Right ventricle myocardium superior (tissue), 1 donor: ENCODE measurements around the gene GNG8. TPM values are rescaled to one million over a fixed set of nuclear protein-coding genes. Genes with fewer than 3 reads are reported as not detected.
"Not testable (repeated sequence)": the region's sequence is repeated elsewhere in the genome, so short reads cannot be mapped to it uniquely, and the experiment has no call there.

Experiments used
- ATAC-seq: fragments of 200-7000 bp; cut with Tn5 transposase; one replicate; pipeline ENCODE4 v1.9.1; 2020; ENCODE audit warnings: mild to moderate bottlenecking; ENCODE audit not compliant: poor library complexity
- DNase-seq: peaks from one replicate; pipeline ENCODE4 v3.0.0-alpha.2; 2020
- intact Hi-C: fragments of 100-400 bp; cut with DNase I; formaldehyde crosslinking; loops from one replicate; pipeline ENCODE4 v1.11.2; 2022
- total RNA-seq: library from RNA; stranded (reverse); fragmentation: NEBNext Ultra II Directional; extraction: Animal tissue kit (Norgen Biotek cat#: 25700); gene quantifications from one replicate; pipeline ENCODE4 v1.2.1, GENCODE V29; 2021
- donor health status: DM: no; HTN: yes; CAD: no; lungs with severe emphysema.

GNG8 gene
- total RNA-seq, 1 donor from 2014 or later: not detected

DNA sequence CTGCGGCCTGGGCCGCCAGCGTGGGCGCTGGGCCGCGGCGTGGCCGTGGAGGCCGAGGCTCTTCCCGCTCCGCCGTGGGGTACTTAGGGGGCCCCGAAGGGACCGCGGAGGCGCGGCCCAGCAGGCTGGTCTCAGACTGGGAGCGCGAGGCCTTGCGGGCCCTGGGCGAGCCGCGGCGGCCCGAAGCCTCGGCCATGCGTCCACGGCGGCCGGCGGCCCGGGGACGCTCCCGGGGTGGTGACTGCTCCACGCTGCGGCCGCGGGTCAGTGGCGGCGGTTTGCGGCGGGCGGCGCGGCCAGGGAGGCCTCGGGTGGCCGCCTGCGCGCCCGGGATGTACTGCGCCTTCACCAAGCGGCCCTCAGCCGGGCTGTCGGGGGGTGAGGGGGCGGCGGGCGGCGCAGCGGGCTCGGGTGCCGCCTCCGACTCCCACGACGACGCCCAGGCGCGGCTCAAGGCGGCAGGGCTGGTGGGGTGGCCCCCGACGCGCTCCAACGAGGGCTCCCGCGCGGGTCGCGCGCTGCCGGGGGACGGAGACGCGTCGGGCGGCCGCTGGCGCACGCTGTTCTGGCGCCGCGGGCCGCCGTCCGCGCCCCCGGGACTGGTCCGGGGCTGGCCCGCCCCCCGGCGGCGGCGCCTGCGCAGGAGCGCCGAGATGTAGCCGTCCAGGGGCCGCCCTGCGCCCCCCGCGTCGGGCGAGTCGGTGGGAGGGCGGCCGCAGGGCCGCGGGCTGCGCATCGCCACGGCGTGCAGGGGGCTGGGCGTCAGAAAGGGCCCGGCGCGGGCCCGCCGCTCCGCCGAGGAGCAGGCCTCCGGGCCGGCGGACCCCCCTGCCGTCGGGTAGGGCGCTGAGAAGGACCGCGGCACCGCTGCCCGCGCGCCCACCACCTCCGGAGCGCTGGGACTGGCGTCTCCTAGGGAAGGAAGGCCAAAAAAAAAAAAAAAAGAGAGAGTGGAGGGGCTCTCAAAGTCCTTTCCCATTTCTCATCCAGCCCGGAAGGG lies 13.3 kb upstream of the GNG8 start:
- no peak for ATAC-seq
- intact Hi-C loops: no loop called here
- DNase-seq: no peak

DNA sequence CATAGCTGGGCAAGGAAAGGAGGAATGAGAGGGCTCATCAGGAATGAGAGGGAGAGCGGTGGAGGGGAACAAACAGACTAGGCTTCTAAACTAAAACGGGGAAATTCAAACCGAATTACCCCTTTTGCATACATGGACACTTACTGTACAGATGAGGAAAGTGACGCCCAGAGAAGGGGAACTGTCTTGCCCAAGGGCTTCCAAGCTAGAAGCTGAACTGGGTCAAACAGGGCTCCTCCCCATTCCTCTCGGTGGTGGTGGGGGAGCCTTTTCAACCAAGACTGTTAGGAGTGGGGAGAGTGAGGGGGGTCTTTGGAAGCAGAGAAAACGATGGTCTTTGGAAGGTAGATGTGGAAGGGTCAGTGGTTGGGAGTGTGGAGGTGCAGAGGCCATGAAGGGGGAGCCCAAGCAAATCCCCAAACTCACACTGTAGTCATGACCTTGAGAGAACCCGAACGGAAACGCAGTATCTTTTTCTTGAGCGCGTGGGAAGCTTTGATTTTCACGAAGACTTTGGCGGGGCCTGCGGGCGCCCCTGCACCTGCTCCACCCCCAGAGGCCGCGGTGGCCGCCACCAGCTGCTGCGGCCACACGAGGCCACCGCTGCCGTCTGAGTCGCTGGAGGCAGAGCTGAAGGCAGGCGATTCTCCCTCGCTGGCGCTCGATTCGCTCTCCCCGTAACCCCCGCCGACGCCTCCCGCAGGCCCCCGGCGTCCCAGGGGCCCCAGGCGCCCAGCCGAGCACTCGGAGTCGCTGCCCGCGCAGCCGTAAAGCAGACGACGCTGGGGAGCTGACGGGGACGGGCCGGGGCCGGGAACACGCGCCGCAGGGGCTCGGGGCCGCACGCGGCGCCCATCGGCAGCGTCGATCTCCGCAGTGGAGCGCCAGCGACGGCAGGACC lies 12.3 kb upstream of the GNG8 start:
- intact Hi-C loops: no loop called here
- DNase-seq (no peak), ATAC-seq (peak; percentile 34)

DNA sequence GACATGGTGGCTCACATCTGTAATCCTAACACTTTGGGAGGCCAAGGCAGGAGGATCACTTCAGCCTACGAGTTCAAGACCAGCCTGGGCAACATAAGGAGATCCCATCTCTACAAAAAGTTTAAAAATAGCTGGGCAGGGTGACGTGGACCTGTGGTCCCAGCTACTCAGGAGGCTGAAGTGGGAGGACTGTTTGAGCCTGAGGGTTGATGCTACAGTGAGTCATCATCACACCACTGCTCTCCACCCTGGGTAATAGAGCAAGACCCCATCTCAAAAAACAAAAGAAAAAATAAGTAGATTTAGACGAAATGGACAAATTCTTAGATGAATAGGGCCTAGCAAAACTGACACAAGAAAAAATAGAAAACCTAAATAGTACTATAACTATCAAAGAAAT lies 10.4 kb upstream of the GNG8 start:
- DNase-seq (no peak), ATAC-seq (no peak)
- intact Hi-C loops: no loop called here

DNA sequence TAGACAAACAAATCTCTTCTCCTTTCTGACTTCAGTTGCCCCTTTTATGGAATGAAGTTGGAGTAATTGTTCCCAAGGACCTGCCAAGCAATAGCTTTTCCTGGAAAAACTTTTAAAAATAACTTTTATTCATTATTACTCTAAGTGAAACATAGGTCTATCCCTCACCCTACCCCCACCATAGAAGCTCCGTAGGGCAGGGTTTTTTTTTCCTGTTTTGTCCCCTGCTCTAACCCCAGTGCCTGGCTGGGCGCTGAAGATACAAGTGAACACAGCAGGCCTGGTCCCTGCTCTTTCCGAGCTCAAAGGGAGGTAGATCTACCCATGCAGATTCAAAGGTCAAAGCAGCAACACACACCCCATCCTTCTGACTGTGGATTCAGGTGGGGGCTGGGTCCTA lies 8.7 kb upstream of the GNG8 start:
- intact Hi-C loops: no loop called here
- no peak for ATAC-seq
- DNase-seq: no peak

DNA sequence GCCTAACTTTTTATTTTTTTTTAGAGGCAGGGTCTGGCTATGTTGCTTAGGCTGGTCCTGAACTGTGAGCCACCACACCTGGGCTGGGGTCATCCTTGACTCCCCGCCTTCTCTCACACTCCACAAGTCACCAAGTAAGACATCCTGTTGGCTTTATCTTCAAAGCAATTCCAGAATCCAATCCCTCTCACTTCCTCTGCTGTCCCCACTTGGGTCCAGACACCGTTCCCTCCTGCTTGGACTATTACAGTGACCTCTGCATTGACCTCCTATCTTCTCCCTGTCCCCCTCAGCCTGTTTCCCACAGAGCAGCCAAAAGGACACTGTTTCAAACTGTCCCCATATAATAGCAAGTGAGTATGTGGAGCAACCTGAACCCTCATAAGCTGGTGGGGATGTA lies 4.7 kb upstream of the GNG8 start:
- ATAC-seq (no peak), DNase-seq (no peak)
- intact Hi-C loops: no loop called here

- DNase-seq (peak; percentile 75), ATAC-seq (peak; percentile 54)
- intact Hi-C loops: no loop called here
Observed at GRCh38 chr19:46639358-46640182, 3.6 kb upstream of the GNG8 start.

- DNase-seq (no peak), ATAC-seq (no peak)
- intact Hi-C loops: no loop called here
Observed at GRCh38 chr19:46637224-46637623, 1.2 kb upstream of the GNG8 start.

- DNase-seq (no peak), ATAC-seq (no peak)
- intact Hi-C loops: no loop called here
Observed at GRCh38 chr19:46634656-46635218, 1.3 kb downstream of the GNG8 start.

GRCh38 chr19:46634045-46634655 lies 1.9 kb downstream of the GNG8 start:
- DNase-seq (peak; percentile 77), ATAC-seq (peak; percentile 41)
- intact Hi-C loops: no loop called here

DNA sequence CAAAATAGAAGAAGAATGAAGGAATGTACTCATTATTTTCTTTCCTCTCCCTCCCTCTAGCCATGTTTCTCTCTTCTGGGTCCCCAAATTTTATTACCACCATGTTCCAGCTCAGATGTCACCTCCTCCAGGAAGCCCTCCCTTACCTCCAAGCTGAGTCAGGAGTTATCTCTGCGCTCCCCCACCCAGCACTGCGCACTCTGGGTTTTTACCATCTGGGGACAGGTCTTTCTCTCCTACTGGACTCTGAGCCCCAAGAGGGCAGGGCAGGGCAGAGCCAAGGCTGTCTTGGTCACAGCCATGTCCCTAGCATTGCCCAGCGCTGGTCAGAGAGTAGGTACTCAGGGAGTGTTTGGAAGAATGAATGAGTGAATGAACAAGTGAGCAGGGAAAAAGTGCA lies 2.9 kb downstream of the GNG8 start:
- ATAC-seq (no peak), DNase-seq (no peak)
- intact Hi-C loops: no loop called here

DNA sequence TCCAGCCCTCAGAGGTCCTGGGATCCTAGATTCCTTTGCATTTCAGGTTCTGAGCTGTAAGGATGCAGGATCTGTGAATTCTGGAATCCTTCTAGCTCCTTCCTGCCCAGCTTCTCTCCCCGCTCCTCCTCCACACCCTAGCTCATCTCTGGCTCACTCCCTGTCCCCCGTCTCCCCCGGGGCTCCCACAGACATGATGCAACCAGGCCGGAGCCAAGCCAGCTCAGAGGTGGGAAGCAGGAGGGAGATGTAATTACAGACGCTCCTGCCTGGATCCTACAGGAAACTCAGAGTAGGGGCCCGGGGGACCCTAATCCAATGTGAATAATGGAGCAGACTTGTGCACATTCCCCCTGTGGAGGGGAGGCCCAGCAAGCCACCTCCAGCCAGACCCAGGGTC lies 4.5 kb downstream of the GNG8 start:
- intact Hi-C loops: no loop called here
- DNase-seq (no peak), ATAC-seq (no peak)

DNA sequence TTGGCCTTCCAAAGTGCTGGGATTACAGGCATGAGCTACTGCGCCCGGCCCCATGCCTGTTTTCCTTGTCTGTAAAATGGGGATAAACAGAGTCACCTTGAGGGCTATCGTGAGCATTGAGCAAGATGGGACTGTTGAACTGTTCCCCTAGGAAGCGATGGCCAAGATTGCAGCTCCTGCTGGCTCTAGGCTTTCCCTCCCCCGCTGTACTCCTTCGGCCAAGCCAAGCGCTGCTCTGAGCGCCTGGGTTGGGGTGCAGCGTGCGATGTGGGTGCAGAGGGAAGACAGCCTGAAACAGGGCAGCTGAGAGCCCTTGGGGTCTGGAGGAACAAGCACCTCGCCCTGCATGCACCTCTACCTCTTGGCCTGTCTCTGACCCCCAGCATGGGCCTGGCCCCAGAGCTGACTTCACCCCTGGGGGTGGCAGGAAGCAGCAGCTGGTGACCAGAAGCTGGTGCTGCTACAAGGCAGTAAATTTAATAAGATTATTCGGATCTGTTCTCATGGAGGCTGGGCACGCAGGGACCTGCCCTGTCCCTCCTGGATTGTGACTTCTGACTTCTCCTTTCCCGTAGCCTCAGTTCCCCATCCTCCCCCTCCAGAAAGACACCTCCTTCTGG lies 5.3 kb downstream of the GNG8 start:
- ATAC-seq (no peak), DNase-seq (no peak)
- intact Hi-C loops: no loop called here

DNA sequence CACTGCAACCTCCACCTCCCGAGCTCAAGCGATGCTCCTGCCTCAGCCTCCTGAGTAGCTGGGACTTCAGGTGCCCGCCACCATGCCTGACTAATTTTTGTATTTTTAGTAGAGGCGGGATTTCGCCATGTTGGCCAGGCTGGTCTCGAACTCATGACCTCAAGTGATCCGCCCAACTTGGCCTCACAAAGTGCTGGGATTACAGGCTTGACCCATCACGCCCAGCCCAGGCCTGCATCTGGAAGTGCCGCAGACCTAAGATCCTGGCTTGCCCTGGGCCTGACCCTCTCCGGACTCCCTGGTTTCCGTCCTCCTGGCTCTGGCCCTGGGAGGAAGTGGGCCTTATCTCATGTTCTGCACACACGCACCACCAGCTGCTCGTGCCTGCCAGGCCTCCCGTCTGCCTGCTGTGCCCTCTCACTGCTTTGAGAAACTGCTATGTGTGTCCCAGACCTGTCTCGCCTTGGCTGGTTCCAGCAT lies 6.4 kb downstream of the GNG8 start:
- intact Hi-C loops: no loop called here
- DNase-seq (peak; percentile 66), ATAC-seq (peak; percentile 11)

DNA sequence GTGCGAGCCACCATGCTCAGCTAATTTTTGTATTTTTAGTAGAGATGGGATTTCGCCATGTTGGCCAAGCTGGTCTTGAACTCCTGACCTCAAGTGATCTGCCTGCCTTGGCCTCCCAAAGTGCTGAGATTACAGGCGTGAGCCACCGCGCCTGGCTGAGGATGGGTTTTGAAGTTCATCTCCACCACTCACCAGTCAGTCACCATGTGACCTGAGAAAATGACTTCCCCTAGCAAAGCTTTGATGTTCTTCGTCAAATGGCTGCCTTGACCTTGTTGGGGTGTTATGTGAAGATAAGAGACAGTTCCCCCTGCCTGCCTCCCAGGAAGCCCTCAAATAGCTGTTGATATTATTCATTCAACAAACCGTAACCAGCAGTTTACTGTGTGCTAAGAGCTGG lies 7.0 kb downstream of the GNG8 start:
- ATAC-seq, intact Hi-C loops, DNase-seq: not testable (repeated sequence)

GRCh38 chr19:46626446-46626845 lies 9.6 kb downstream of the GNG8 start:
- intact Hi-C loops: no loop called here
- ATAC-seq: no peak
- DNase-seq: no peak

- DNase-seq (no peak), ATAC-seq (peak; percentile 4)
- intact Hi-C loops: no loop called here
Observed at GRCh38 chr19:46625731-46626130, 10.3 kb downstream of the GNG8 start.

DNA sequence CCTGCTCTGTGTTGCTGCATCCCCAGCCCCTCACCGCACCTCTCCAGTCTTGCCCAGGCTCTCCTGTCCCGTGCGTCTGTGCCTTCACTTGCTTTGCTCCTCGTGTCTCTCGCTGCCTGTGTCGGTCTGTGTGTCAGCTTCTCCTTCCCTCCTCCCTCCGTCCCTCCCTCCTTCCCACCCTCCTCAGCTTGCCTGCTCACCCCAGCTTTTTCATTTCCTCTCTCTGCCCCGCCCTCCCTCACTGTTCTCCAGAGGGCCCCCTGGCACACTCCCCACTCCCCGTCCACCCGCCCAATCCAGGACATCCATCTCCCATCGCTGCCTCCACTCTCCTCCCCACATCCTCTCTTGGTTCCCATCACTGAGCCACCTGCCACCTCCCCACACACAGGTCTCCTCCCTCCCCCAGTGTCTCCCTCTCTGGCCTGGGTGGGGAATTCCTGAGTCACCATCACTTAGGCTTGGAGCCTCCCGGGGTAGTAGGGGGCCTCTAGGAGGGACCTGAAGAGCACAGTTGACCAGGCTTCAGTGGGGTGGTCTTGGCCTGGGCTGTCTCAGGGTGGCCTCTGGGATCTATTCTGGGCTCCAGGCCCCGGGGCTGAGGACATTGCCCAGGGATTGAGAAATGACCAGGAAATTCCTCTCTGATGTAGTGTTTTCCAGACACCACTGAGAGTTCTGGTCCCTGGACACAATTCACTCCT lies 10.9 kb downstream of the GNG8 start, which contains the start of gene PTGIR:
TSS of gene PTGIR (minus strand) at position 132 of the 704 bp plus-strand sequence. CDS start 864 bp downstream, outside the sequence.
- peak; percentile 81 for ATAC-seq
- intact Hi-C loops: no loop called here
- peak; percentile 81 for DNase-seq
